T47D (cell line): Measurements from ENCODE around the gene AJM1.
A peak's percentile ranks its signal among the peaks of the same experiment; 100 is the strongest.
"Not testable (repeated sequence)": the region's sequence is repeated elsewhere in the genome, so short reads cannot be mapped to it uniquely, and the experiment has no call there.

Source experiments
- DNase-seq, 2 experiments: peaks; one replicate each; pipeline versions ENCODE4 v3.0.0 to v3.0.0-alpha.2; 2011 to 2012; ENCODE audit warnings: low read depth in 1 of 2, low spot score in 1 of 2
- JUND ChIP-seq: IDR thresholded peaks from 2 replicates; pipeline ENCODE4 v1.6.1; 2012; ENCODE audit warnings: low read depth
- in situ Hi-C: cut with HindIII; loops from 2 replicates; pipeline ENCODE4 v1.10.0; 2016; ENCODE audit warnings: low sequenced_read_pairs, low pct_unique_long_range_greater_than_20kb

Gene AJM1

DNA sequence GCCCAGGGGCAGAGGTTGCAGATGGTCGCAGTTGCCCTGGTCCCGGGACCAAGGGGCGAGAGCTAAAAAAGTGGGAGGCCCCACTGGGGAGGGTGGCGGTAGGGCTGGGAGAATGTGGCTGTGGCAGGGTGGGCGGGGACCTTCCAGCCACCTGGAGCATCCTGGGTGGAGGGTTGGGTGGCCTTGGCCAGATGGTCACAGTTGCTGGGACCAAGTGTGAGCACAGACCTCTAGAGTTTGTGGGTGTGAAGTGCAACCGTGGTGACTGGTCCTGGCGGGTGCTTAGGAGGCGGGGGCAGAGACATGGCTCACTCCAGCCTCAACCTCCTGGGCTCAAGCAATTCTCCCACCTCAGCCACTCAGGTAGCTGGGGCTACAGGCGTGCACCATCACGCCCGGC is 38.4 kb downstream of the AJM1 start:
- DNase-seq, result peak in 1 of 2 experiments; percentile 34
- in situ Hi-C loops, result loop anchor here (10.0 kb wide), 1 partner anchor 54 kb away; no protein-coding TSS in a partner anchor
- no peak for TF ChIP-seq JUND

DNA sequence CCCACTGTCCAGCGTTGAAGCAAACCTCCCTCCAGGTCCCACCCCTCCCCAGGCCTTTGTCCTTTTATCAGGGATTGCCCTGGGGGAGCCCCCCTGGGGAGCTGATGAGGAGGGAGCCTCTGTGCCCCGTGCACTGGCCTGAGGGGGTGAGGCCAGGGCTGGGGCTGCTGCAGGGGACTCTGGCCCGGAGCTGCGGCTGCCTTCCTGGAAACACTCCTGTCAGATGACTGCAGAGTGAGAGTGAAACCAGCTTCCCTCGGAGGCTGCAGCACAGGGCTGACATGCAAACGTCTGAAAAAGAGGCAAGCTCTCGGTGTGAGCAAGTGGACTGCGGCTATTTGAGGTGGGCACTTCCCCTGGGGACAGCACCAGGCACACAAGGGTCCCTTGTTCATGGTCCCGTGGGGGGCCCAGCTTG is 39.4 kb downstream of the AJM1 start:
- in situ Hi-C loops, result loop anchor here (10.0 kb wide), 1 partner anchor 53 kb away; no protein-coding TSS in a partner anchor
- TF ChIP-seq JUND, result no peak
- peak in 1 of 2 experiments; percentile 54 for DNase-seq

DNA sequence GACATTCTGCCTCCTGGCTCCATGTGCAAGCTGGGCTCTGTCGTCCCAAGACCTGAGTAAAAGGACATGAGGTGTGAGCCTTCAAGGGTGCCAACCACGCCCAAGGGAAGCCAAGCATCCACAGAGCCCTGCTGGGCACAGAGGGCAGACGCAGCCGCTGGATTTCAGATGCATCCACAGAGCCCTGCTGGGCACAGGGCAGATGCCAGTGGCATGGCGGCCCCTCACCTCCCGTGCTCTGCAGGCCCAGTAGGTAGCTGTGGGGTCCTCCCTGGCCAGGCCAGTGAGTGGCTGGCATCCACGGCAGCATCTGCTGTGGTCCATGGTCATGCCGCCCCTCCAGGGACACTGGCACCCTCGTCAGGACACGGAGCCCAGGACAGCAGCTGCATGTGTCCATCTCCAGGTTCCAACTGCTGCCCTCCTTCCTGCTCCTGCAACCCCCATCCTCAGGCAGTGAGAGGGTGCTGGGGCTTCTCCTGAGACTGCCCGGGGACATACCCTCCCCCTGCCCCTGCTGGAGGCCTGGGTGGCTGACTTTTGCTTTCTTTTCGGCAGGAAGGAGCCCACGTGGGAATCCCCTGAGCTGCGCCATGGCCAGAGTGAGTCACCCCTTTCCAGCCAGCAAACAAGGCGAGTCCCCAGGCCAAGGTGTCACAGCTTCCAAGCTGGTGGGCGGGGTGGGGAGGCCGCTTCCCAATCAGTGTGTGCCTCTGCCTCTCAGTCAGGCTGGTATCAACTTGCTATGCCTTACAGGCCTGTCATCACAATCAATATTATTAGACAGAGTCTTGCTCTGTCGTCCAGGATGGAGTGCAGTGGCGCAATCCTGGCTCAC is 40.0 kb downstream of the AJM1 start:
- no peak for DNase-seq
- in situ Hi-C loops, result loop anchor here (10.0 kb wide), 1 partner anchor 52 kb away; no protein-coding TSS in a partner anchor
- TF ChIP-seq JUND, result no peak

DNA sequence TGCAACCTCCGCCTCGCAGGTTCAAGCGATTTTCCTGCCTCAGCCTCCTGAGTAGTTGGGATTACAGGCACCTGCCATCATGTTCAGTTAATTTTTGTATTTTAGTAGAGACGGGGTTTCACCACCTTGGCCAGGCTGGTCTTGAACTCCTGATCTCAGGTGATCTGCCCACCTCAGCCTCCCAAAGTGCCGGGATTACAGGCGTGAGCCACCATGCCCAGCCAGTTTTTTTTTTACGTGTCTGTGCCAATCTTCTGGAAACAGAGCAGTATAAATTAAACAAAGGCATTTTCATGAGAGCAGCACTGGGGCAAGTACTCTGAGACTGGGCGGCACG is 40.6 kb downstream of the AJM1 start:
- DNase-seq, result not testable (repeated sequence)
- in situ Hi-C loops, result loop anchor here (10.0 kb wide), 1 partner anchor 52 kb away; no protein-coding TSS in a partner anchor

DNA sequence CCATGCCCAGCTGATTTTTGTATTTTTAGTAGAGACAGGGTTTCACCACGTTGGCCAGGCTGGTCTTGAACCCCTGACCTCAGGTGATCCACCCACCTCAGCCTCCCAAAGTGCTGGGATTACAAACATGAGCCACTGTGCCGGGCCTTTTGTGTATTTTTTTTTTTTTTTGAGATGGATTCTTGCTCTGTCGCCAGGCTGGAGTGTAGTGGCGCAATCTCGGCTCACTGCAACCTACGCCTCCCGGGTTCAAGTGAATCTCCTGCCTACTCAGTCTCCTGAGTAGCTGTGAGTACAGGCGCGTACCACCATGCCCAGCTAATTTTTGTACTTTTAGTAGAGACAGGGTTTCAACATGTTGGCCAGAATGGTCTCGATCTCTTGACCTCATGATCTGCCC is 41.4 kb downstream of the AJM1 start:
- in situ Hi-C loops, result loop anchor here (10.0 kb wide), 1 partner anchor 51 kb away; no protein-coding TSS in a partner anchor
- not testable (repeated sequence) for DNase-seq

DNA sequence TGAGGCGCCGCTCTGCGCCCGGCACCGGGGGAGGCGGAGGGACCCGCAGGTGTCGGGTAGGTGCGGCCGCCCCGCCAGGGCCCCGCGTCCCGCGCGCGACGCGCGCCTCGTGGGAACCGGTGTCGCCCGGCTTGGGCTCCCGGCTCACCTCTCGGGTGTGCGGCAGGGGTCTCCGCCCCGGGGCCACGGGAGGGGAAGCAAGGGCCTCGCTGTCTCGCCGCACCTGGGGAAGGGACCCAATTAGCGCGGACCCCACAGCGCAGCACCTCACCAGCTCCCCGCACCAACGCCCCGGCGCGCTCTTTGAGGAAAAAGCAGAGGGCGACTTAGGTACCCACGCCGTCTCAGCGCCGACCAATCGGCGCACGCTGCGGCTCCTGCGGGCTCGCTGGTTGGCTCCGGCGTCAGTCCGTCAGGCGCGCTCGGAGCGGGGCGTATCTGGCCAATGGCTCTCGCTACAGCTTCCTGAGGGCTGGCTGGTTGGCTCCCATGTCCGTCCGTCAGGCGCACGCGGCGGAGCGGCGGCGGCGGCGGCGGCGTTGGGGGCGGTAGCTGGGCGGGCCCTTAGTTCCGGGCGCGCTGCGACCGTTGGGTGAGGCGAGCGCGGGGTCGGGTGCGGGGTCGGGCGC is 43.8 kb downstream of the AJM1 start, which contains the start of gene TRAF2:
Gene TRAF2, plus strand, starts transcription at position 567 of the 629 bp plus-strand sequence. CDS start 12,225 bp downstream, outside the sequence.
- peak; percentile 100 for DNase-seq
- TF ChIP-seq JUND, result no peak
- in situ Hi-C loops, result loop anchor here (10.0 kb wide), 1 partner anchor 49 kb away; no protein-coding TSS in a partner anchor

DNA sequence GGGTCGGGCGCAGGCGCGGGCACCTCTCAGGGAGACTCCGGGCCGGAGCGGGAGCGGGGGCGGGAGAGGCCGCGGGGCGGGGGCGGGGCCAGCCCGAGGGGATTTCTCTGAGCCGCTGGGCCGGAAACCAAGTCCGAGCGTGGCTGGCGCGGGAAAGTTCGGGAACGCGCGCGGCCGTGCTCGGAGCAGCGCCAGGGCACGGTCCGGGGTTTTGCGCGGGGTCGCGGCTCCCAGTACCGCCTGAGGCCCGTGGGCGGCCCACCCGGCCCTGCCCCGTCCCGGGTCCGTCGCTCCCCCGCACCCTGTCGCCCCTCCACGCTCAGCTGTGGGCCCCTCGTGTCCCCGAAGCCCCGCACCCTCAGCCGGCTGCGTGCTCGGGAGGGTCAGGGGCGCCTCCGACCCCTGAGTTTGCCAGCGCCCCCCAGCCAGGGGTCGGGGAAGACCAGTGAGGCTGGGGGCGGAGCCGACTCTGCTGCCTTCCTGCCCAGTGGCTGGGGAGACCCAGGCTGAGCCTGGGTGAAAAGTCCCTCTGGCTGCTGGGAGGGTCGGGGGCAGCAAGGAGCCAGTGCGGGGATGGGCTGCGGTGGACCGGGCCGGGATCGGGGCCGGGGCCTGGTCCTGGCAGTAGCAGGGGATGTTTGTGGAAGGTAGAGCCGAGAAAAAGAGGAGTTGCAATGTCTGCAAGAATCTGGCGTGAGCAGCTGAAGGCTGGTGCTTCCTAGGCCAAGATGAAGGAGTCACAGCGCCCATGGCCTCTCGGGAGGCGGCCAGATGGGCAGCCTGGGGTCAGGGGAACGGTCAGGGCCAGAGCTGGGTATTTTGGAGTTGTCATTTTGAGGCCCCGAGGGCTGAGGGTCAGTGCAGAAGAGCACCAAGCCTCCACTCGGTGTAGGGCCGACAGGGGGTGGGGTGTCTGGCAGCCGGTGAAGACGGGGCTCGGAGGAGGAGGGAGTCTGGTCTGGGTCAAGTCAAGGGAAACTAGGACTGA is 44.6 kb downstream of the AJM1 start:
- in situ Hi-C loops, result loop anchor here (10.0 kb wide), 1 partner anchor 48 kb away; no protein-coding TSS in a partner anchor
- no peak for TF ChIP-seq JUND
- no peak for DNase-seq

DNA sequence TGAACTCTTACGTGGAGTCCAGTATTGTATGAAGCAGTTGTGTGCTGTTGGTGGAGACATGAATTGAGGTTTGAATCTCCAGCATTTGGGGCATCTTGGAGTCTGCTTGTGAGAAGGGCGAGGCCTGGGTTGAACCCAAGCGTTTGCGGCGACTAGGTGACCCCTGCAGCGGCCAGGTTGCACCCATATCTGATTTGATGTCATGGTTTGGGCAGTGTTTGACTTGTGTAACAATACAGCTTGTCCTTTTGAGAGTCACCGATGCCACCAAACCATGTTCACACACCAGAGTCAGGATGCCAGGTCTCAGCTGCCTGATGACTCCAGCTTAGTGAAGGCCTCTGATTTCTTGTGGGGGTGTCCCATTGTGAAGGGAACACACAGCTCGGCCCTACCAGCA is 46.2 kb downstream of the AJM1 start:
- TF ChIP-seq JUND, result no peak
- DNase-seq, result no peak
- in situ Hi-C loops, result loop anchor here (10.0 kb wide), 1 partner anchor 46 kb away; no protein-coding TSS in a partner anchor

DNA sequence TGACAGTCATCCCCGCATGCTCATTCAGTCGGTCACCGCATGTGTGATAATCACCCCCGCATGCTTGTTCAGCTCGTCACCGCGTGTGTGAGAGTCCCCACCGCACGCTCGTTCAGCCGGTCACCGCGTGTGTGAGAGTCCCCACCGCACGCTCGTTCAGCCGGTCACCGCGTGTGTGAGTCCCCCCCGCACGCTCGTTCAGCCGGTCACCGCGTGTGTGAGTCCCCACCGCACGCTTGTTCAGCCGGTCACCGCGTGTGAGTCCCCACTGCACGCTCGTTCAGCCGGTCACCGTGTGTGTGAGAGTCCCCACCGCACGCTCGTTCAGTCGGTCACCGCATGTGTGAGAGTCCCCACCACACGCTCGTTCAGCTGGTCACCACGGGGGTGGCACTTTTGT is 47.6 kb downstream of the AJM1 start:
- no peak for DNase-seq
- in situ Hi-C loops, result loop anchor here (10.0 kb wide), 1 partner anchor 45 kb away; no protein-coding TSS in a partner anchor
- no peak for TF ChIP-seq JUND

DNA sequence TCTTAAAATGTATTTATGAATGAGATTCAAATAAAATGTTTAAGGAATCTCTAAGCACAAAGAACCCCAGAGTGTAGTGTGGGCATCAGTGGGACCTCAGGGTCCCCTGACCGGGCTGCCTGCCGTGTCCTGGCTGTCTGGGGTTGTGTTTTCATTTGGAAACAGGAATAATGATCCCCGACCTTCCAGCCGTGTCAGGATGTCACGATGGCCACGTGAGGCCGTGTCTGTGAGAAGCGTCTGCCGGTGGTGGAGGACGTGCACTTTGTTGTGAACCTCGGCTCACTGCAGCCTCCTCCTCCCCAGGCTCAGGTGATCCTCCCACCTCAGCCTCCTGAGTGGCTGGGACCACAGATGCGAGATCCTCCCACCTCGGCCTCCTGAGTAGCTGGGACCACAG is 48.4 kb downstream of the AJM1 start:
- TF ChIP-seq JUND, result no peak
- in situ Hi-C loops, result no loop called here
- no peak for DNase-seq
